ENCODE data around the gene ARHGEF12. TPM values are rescaled to one million over a fixed set of nuclear protein-coding genes. Genes with fewer than 3 reads are reported as not detected.

The ARHGEF12 gene
- total RNA-seq, 4 donors from 2014 or later, result 52.9 to 77.3 (median 61.4) TPM

GRCh38 chr11:120492486-120492885 is 156.3 kb downstream of the ARHGEF12 start:
- DNase-seq (no peak), ATAC-seq (no peak)
- in situ Hi-C loops (cut with MboI; ENCODE audit: low sequenced_read_pairs in 4 of 4) (no loop called here), intact Hi-C loops (cut with DNase I; ENCODE audit: low total_unique reads) (no loop called here)
- no peaks in the 10 kb centered on the region for H3K4me1 ChIP-seq
- TF ChIP-seq POLR2A (IDR thresholded peaks at IDR 0.05) (no peak), CTCF (IDR thresholded peaks at IDR 0.05 in 4 of 5, conservative IDR thresholded peaks at IDR 0.05 in 1 of 5) (no peak)
- no peaks in the 10 kb centered on the region for H3K27me3 ChIP-seq
- no peak overlapping the region for H3K27ac ChIP-seq
- no peak overlapping the region for H3K4me3 ChIP-seq
- peaks cover 0 to 9% of the 10 kb centered on the region in 2 donors for H3K36me3 ChIP-seq
- H3K9me3 ChIP-seq, result no peaks in the 10 kb centered on the region

DNA sequence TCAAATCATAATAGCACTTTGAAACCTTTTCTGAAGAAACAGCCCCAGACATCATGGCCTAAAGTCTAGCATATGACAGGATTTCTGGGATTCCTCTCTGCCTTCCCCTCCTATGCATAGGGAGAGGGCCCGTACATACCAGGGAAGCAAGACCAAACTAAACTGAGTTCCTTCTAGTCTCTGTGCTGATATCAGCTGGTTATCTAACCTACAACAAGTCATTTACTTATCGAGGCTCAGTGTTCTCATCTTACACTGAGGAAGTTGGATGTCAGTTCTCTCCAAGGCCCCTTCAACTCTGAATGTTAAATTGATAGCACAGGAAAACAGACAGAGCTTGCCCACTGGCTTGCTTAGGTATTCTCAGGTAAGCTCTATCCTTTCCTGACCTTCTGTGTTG is 158.4 kb downstream of the ARHGEF12 start:
- no peaks in the 10 kb centered on the region for H3K9me3 ChIP-seq
- H3K27ac ChIP-seq, result no peak overlapping the region
- DNase-seq, result no peak
- TF ChIP-seq POLR2A (IDR thresholded peaks at IDR 0.05), result no peak
- no peak for TF ChIP-seq CTCF (IDR thresholded peaks at IDR 0.05 in 4 of 5, conservative IDR thresholded peaks at IDR 0.05 in 1 of 5)
- in situ Hi-C loops (cut with MboI; ENCODE audit: low sequenced_read_pairs in 4 of 4), result no loop called here
- no peak overlapping the region for H3K4me3 ChIP-seq
- intact Hi-C loops (cut with DNase I; ENCODE audit: low total_unique reads), result no loop called here
- no peak for ATAC-seq
- no peaks in the 10 kb centered on the region for H3K4me1 ChIP-seq
- no peaks in the 10 kb centered on the region for H3K27me3 ChIP-seq
- peaks cover 0 to 7% of the 10 kb centered on the region in 2 donors for H3K36me3 ChIP-seq

GRCh38 chr11:120499088-120499487 is 162.9 kb downstream of the ARHGEF12 start:
- no peak overlapping the region for H3K4me3 ChIP-seq
- no peaks in the 10 kb centered on the region for H3K9me3 ChIP-seq
- H3K27me3 ChIP-seq, result peaks cover 0 to 7% (median 5%) of the 10 kb centered on the region in 3 donors
- ATAC-seq (no peak), DNase-seq (no peak)
- H3K36me3 ChIP-seq, result no peaks in the 10 kb centered on the region
- peaks cover 0 to 5% of the 10 kb centered on the region in 2 donors for H3K4me1 ChIP-seq
- in situ Hi-C loops (cut with MboI; ENCODE audit: low sequenced_read_pairs in 4 of 4), result no loop called here
- intact Hi-C loops (cut with DNase I; ENCODE audit: low total_unique reads), result no loop called here
- H3K27ac ChIP-seq, result no peak overlapping the region
- no peak for TF ChIP-seq CTCF (IDR thresholded peaks at IDR 0.05 in 4 of 5, conservative IDR thresholded peaks at IDR 0.05 in 1 of 5)
- TF ChIP-seq POLR2A (IDR thresholded peaks at IDR 0.05), result no peak

DNA sequence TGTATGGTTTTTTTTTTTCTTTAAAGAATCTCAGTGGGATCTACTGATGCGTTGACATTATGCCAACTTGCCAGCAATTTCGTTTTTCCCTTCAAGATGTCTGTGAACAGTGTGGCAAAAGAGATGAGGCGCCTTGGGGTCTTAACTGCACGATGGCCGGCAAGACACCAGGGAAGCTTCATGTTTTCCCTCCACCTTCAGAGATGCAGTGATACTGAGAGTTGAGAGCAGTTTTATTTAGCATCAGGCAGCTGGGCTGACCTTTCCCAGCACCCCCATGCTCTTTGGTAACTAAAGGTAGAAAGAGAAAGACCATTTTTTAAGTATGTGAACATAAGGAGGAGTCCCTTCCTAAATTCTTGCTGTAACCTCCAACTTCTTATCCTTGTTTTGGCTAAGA is 163.6 kb downstream of the ARHGEF12 start:
- H3K9me3 ChIP-seq, result no peaks in the 10 kb centered on the region
- in situ Hi-C loops (cut with MboI; ENCODE audit: low sequenced_read_pairs in 4 of 4), result loop anchor here (10.0 to 25.0 kb wide), 6 partner anchors 185 to 687 kb away; partner anchors contain the start of gene TECTA (in 2 of the 4)

More for the DNA sequence above, 163.6 kb downstream of the ARHGEF12 start:
- TF ChIP-seq CTCF (IDR thresholded peaks at IDR 0.05 in 4 of 5, conservative IDR thresholded peaks at IDR 0.05 in 1 of 5), result no peak
- TF ChIP-seq POLR2A (IDR thresholded peaks at IDR 0.05), result no peak
- DNase-seq, result no peak
- Histone ChIP-seq H3K27me3 (peaks cover 4 to 15% (median 11%) of the 10 kb centered on the region in 3 donors), H3K4me1 (peaks cover 0 to 5% of the 10 kb centered on the region in 2 donors), H3K27ac (no peak overlapping the region), H3K4me3 (no peak overlapping the region), H3K36me3 (no peaks in the 10 kb centered on the region)
- peak in 1 of 2 donors; percentile 9 for ATAC-seq
- intact Hi-C loops (cut with DNase I; ENCODE audit: low total_unique reads), result loop anchor here (10.0 kb wide), 1 partner anchor 305 kb away; no protein-coding TSS in a partner anchor
